SU-DHL-6 (cell line): ENCODE measurements around the gene CACNB3.

Experiments
- EZH2phosphoT487 ChIP-seq: fragments of 200-600 bp; sonication (generic), shearing (Covaris generic); conservative IDR thresholded peaks from 2 replicates; pipeline ENCODE4 v1.6.1; 2018; ENCODE audit warnings: mild to moderate bottlenecking, antibody characterized with exemption, low read length, moderate library complexity, mixed read lengths
- TF ChIP-seq, protein P1 (sequence below): fragments of 200-600 bp; sonication (generic); IDR thresholded peaks from one replicate; pipeline ENCODE4 v1.5.1; 2017; ENCODE audit warnings: antibody characterized with exemption, mild to moderate bottlenecking, low read length, moderate library complexity; ENCODE audit not compliant: insufficient read depth, poor library complexity, severe bottlenecking

DNA sequence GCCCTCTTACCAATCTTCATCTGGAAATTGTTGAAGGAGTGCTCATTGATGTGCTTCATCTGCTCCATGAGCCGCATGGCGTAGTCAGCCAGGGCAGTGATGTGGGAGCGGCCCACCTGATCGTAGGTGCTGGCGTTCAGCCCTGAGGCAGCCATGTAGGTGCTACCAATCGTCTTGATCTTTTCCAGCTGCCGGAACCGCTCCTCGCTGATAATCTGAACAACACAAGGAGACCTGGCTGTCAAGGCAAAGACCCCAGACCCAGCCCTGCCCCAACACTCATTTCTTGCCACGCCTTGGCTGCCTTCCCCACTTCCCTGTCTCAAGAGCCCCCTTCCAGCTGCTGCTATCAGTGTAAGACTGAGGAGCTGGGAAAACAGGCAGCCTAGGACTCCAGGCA is 47.5 kb upstream of the CACNB3 start:
- TF ChIP-seq, protein P1, sequence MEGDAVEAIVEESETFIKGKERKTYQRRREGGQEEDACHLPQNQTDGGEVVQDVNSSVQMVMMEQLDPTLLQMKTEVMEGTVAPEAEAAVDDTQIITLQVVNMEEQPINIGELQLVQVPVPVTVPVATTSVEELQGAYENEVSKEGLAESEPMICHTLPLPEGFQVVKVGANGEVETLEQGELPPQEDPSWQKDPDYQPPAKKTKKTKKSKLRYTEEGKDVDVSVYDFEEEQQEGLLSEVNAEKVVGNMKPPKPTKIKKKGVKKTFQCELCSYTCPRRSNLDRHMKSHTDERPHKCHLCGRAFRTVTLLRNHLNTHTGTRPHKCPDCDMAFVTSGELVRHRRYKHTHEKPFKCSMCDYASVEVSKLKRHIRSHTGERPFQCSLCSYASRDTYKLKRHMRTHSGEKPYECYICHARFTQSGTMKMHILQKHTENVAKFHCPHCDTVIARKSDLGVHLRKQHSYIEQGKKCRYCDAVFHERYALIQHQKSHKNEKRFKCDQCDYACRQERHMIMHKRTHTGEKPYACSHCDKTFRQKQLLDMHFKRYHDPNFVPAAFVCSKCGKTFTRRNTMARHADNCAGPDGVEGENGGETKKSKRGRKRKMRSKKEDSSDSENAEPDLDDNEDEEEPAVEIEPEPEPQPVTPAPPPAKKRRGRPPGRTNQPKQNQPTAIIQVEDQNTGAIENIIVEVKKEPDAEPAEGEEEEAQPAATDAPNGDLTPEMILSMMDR, result no peak
- TF ChIP-seq EZH2phosphoT487, result no peak
